ENCODE results near the gene PDE2A. TPM values are rescaled to one million over a fixed set of nuclear protein-coding genes. Genes with fewer than 3 reads are reported as not detected.

PDE2A gene
- total RNA-seq, 4 donors from 2014 or later: 13.4 to 26.6 (median 21.9) TPM

- no peak overlapping the region for H3K4me3 ChIP-seq
- no peak overlapping the region for H3K27ac ChIP-seq
- in situ Hi-C loops (cut with MboI; ENCODE audit: low sequenced_read_pairs in 4 of 4) (no loop called here), intact Hi-C loops (cut with DNase I; ENCODE audit: low total_unique reads) (no loop called here)
- H3K9me3 ChIP-seq: no peaks in the 10 kb centered on the region
- H3K4me1 ChIP-seq: no peaks in the 10 kb centered on the region
- no peak for DNase-seq
- peaks cover 4 to 61% of the 10 kb centered on the region in 2 donors for H3K36me3 ChIP-seq
- no peak for ATAC-seq
- no peak for TF ChIP-seq POLR2A (IDR thresholded peaks at IDR 0.05)
- no peak for TF ChIP-seq CTCF (IDR thresholded peaks at IDR 0.05 in 4 of 5, conservative IDR thresholded peaks at IDR 0.05 in 1 of 5)
- H3K27me3 ChIP-seq: no peaks in the 10 kb centered on the region
Measured at GRCh38 chr11:72690166-72690565, 15.9 kb upstream of the PDE2A start.

- no peaks in the 10 kb centered on the region for H3K27me3 ChIP-seq
- intact Hi-C loops (cut with DNase I; ENCODE audit: low total_unique reads) (no loop called here), in situ Hi-C loops (cut with MboI; ENCODE audit: low sequenced_read_pairs in 4 of 4) (no loop called here)
- H3K9me3 ChIP-seq: no peaks in the 10 kb centered on the region
- TF ChIP-seq POLR2A (IDR thresholded peaks at IDR 0.05) (no peak), CTCF (IDR thresholded peaks at IDR 0.05 in 4 of 5, conservative IDR thresholded peaks at IDR 0.05 in 1 of 5) (no peak)
- no peaks in the 10 kb centered on the region for H3K4me1 ChIP-seq
- DNase-seq: no peak
- H3K27ac ChIP-seq: no peak overlapping the region
- no peak for ATAC-seq
- no peak overlapping the region for H3K4me3 ChIP-seq
- H3K36me3 ChIP-seq: peaks cover 4 to 49% of the 10 kb centered on the region in 2 donors
Measured at GRCh38 chr11:72688929-72689328, 14.7 kb upstream of the PDE2A start.

GRCh38 chr11:72688486-72688885 lies 14.3 kb upstream of the PDE2A start:
- TF ChIP-seq POLR2A (IDR thresholded peaks at IDR 0.05) (no peak), CTCF (IDR thresholded peaks at IDR 0.05 in 4 of 5, conservative IDR thresholded peaks at IDR 0.05 in 1 of 5) (no peak)
- ATAC-seq: no peak
- DNase-seq: no peak
- no peaks in the 10 kb centered on the region for H3K9me3 ChIP-seq
- peaks cover 4 to 46% of the 10 kb centered on the region in 2 donors for H3K36me3 ChIP-seq
- no peak overlapping the region for H3K4me3 ChIP-seq
- intact Hi-C loops (cut with DNase I; ENCODE audit: low total_unique reads) (no loop called here), in situ Hi-C loops (cut with MboI; ENCODE audit: low sequenced_read_pairs in 4 of 4) (no loop called here)
- H3K27me3 ChIP-seq: no peaks in the 10 kb centered on the region
- H3K27ac ChIP-seq: no peak overlapping the region
- H3K4me1 ChIP-seq: no peaks in the 10 kb centered on the region

- in situ Hi-C loops (cut with MboI; ENCODE audit: low sequenced_read_pairs in 4 of 4): no loop called here
- intact Hi-C loops (cut with DNase I; ENCODE audit: low total_unique reads): no loop called here
Measured at GRCh38 chr11:72687326-72687725, 13.1 kb upstream of the PDE2A start.

More at GRCh38 chr11:72687326-72687725, 13.1 kb upstream of the PDE2A start:
- no peaks in the 10 kb centered on the region for H3K27me3 ChIP-seq
- no peaks in the 10 kb centered on the region for H3K9me3 ChIP-seq
- H3K27ac ChIP-seq: no peak overlapping the region
- H3K4me3 ChIP-seq: no peak overlapping the region
- DNase-seq (no peak), ATAC-seq (no peak)
- TF ChIP-seq POLR2A (IDR thresholded peaks at IDR 0.05): no peak
- no peak for TF ChIP-seq CTCF (IDR thresholded peaks at IDR 0.05 in 4 of 5, conservative IDR thresholded peaks at IDR 0.05 in 1 of 5)
- H3K4me1 ChIP-seq: no peaks in the 10 kb centered on the region
- H3K36me3 ChIP-seq: peaks cover 4 to 34% of the 10 kb centered on the region in 2 donors

All from gastrocnemius medialis (tissue), 4 donors.